ENCODE results near the gene PAX5. TPM values are rescaled to one million over a fixed set of nuclear protein-coding genes. Genes with fewer than 3 reads are reported as not detected.

PAX5 gene
- total and polyA plus RNA-seq, 2 experiments from 2014 or later = not detected

GRCh38 chr9:36822201-36822600 is 211.9 kb downstream of the PAX5 start:
- Histone ChIP-seq H3K4me1 (ENCODE audit: insufficient read depth) (peaks cover 4% of the 10 kb centered on the region; the same call in 1 of the 2 replicates), H4K20me1 (ENCODE audit: insufficient read depth) (no peaks in the 10 kb centered on the region), H3K9me2 (ENCODE audit: insufficient read depth) (no peaks in the 10 kb centered on the region), H3K4me3 (no peak overlapping the region), H3K36me3 (ENCODE audit: low read depth) (no peaks in the 10 kb centered on the region), H3F3A (ENCODE audit: insufficient read depth) (no peaks in the 10 kb centered on the region), H3K27ac (no peak overlapping the region), H3K4me2 (ENCODE audit: unreplicated experiment) (no peak overlapping the region), H2AFZ (no peak overlapping the region), H3K27me3 (replicated peaks; ENCODE audit: insufficient read depth) (peaks cover 62% of the 10 kb centered on the region), H3K9me3 (ENCODE audit: low read depth) (no peaks in the 10 kb centered on the region), H3K79me2 (ENCODE audit: insufficient read depth) (no peaks in the 10 kb centered on the region), H3K9ac (no peak overlapping the region)
- DNase-seq = no peak
- in situ Hi-C loops (cut with MboI) = no loop called here
- no peak for TF ChIP-seq EZH2phosphoT487 (IDR thresholded peaks at IDR 0.05; ENCODE audit: insufficient read depth, low read depth)
- TF ChIP-seq EZH2 (IDR thresholded peaks at IDR 0.05; ENCODE audit: insufficient read depth, poor library complexity, severe bottlenecking) = no peak
- WGBS, 2 experiments (ENCODE audit: low coverage in 1 of 2, low lambda C conversion rate in 2 of 2, missing lambda C conversion rate in 2 of 2) = 22 to 24% methylated on average over 6 of the region's 6 CpGs

DNA sequence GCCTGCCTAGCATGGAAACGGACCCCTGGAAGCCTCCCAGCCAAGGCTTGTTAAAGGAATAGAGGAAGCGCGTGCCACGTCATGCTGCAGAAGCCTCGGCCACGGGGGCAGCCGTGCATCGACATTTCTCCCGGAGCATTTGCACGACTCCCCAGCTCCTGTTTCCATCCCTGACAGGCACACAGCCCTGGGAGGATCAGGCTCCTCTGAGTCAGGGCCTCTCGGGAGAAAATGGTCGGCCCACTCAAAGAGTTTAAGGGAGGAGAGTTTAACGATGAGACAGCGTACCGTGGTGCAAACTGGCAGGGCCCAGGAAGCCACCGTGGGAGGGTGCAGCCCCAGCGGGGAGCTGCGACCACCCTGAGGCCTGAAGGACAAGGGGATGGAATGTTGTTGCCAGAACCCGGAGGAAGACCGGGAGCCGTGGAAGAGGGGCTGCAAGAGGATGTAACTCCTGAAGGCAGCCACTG is 213.6 kb downstream of the PAX5 start:
- Histone ChIP-seq H2AFZ (no peak overlapping the region), H3K79me2 (ENCODE audit: insufficient read depth) (no peaks in the 10 kb centered on the region), H4K20me1 (ENCODE audit: insufficient read depth) (no peaks in the 10 kb centered on the region), H3K4me2 (ENCODE audit: unreplicated experiment) (no peak overlapping the region), H3K9ac (no peak overlapping the region), H3K4me1 (ENCODE audit: insufficient read depth) (peaks cover 4% of the 10 kb centered on the region; the same call in 1 of the 2 replicates), H3F3A (ENCODE audit: insufficient read depth) (no peaks in the 10 kb centered on the region), H3K9me2 (ENCODE audit: insufficient read depth) (no peaks in the 10 kb centered on the region), H3K4me3 (no peak overlapping the region), H3K36me3 (ENCODE audit: low read depth) (no peaks in the 10 kb centered on the region), H3K9me3 (ENCODE audit: low read depth) (no peaks in the 10 kb centered on the region), H3K27me3 (replicated peaks; ENCODE audit: insufficient read depth) (peaks cover 61% of the 10 kb centered on the region), H3K27ac (no peak overlapping the region)
- in situ Hi-C loops (cut with MboI) = no loop called here
- 65 to 70% methylated on average over 21 of the region's 21 CpGs for WGBS, 2 experiments (ENCODE audit: low coverage in 1 of 2, low lambda C conversion rate in 2 of 2, missing lambda C conversion rate in 2 of 2)
- DNase-seq = no peak
- TF ChIP-seq EZH2 (IDR thresholded peaks at IDR 0.05; ENCODE audit: insufficient read depth, poor library complexity, severe bottlenecking) = no peak
- no peak for TF ChIP-seq EZH2phosphoT487 (IDR thresholded peaks at IDR 0.05; ENCODE audit: insufficient read depth, low read depth)

DNA sequence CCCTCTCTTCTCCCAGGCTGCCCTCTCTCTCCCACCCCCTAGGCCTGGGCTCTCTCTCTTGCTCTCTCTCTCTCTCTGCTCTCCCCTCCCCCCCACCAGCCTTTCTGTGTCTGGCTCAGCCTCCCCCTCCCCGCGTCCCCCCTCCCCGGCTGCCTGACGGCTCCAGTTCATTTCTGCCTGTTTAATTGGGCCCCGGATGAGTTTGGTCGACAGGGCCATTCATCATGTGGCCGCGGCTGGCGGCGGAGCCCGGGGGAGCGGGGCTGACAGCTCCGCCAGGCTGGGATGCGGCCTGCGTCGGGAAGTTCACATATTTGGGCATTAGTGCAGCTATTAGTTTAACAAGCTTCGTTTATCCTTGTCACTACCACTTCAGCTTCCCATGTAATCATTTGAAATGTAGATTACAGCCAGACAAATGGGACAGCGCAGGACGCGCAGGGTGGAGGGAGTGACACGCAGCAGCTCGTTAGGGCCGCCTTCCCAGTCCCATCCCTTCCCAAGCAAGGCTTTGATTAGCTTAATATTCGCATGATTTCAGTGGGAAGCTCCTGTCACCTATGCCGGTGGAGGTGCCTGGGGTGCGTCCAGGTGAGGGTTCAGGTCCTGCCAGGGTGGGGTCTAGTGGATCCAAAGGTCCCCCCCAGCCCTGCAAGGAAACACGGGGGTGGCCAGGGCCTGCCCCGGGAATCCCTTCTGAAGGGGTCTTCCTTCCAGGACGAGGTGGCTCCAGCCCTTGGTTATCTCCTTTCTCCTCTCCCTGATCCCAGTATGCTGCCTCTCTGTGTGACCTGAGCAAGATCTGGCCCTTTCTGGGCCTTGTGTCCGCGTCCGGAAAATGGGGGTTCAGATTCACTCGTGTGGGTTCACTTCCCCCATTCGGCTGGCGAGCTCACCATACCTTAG is 214.8 kb downstream of the PAX5 start:
- no peak overlapping the region for H3K4me2 ChIP-seq (ENCODE audit: unreplicated experiment)
- H3K27me3 ChIP-seq (replicated peaks; ENCODE audit: insufficient read depth) = peaks cover 57% of the 10 kb centered on the region
- no peaks in the 10 kb centered on the region for H3K36me3 ChIP-seq (ENCODE audit: low read depth)
- H3K9ac ChIP-seq = no peak overlapping the region
- no peak for DNase-seq
- TF ChIP-seq EZH2 (IDR thresholded peaks at IDR 0.05; ENCODE audit: insufficient read depth, poor library complexity, severe bottlenecking) (no peak), EZH2phosphoT487 (IDR thresholded peaks at IDR 0.05; ENCODE audit: insufficient read depth, low read depth) (no peak)
- no peaks in the 10 kb centered on the region for H3F3A ChIP-seq (ENCODE audit: insufficient read depth)
- H4K20me1 ChIP-seq (ENCODE audit: insufficient read depth) = no peaks in the 10 kb centered on the region
- H3K4me1 ChIP-seq (ENCODE audit: insufficient read depth) = peaks cover 4% of the 10 kb centered on the region; the same call in 1 of the 2 replicates
- H3K4me3 ChIP-seq = no peak overlapping the region
- H3K27ac ChIP-seq = no peak overlapping the region
- no peak overlapping the region for H2AFZ ChIP-seq
- H3K79me2 ChIP-seq (ENCODE audit: insufficient read depth) = no peaks in the 10 kb centered on the region
- in situ Hi-C loops (cut with MboI) = no loop called here
- no peaks in the 10 kb centered on the region for H3K9me3 ChIP-seq (ENCODE audit: low read depth)
- 29 to 33% methylated on average over 32 to 35 of the region's 35 CpGs for WGBS, 2 experiments (ENCODE audit: low coverage in 1 of 2, low lambda C conversion rate in 2 of 2, missing lambda C conversion rate in 2 of 2)
- no peaks in the 10 kb centered on the region for H3K9me2 ChIP-seq (ENCODE audit: insufficient read depth)

DNA sequence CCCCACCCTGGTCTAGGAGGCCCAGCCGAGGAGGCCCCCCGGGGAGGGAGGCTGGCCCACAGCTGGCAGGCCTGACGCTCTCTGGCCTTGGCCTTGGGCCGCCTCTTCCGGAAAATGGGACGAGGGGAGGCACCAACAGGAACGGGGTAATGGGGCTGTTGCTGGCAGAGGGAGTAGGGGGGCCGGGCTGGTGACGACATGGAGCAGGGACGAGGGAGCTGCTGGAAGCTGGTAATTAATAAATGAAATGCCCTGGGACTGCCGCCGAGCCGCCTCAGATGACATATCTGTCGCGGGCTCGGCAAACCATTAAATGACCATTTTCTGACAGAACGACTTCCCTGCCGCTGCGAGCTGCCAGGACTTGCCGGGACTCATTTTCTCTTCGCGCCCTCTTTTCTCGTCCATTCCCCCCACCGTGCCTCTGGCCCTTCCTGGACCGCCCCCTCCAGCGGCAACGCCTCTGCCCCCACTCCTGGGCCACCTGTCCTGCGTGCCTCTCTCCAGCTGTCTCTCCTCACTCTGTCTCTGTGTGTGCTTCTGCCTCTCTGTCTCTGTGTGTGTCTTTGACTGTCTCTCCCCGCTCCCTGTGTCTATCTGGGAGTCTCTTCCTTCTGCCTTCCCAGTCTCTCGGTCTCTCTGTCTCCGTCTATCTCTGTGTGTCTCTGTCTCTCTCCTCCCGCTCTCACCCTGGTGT is 215.7 kb downstream of the PAX5 start:
- Histone ChIP-seq H4K20me1 (ENCODE audit: insufficient read depth) (no peaks in the 10 kb centered on the region), H3F3A (ENCODE audit: insufficient read depth) (no peaks in the 10 kb centered on the region), H3K4me2 (ENCODE audit: unreplicated experiment) (no peak overlapping the region), H3K27ac (no peak overlapping the region), H3K9ac (no peak overlapping the region), H3K9me2 (ENCODE audit: insufficient read depth) (no peaks in the 10 kb centered on the region), H3K4me1 (ENCODE audit: insufficient read depth) (peaks cover 4% of the 10 kb centered on the region; the same call in 1 of the 2 replicates), H3K79me2 (ENCODE audit: insufficient read depth) (no peaks in the 10 kb centered on the region), H3K27me3 (replicated peaks; ENCODE audit: insufficient read depth) (peaks cover 49% of the 10 kb centered on the region), H3K9me3 (ENCODE audit: low read depth) (no peaks in the 10 kb centered on the region), H3K36me3 (ENCODE audit: low read depth) (no peaks in the 10 kb centered on the region), H3K4me3 (0 out of 2 replicates have a peak overlapping the region, but pooled peaks have one; percentile 18), H2AFZ (peak overlapping the region; percentile 53; the same call in 1 of the 2 replicates)
- peak; percentile 8 for DNase-seq
- TF ChIP-seq EZH2 (IDR thresholded peaks at IDR 0.05; ENCODE audit: insufficient read depth, poor library complexity, severe bottlenecking) = no peak
- TF ChIP-seq EZH2phosphoT487 (IDR thresholded peaks at IDR 0.05; ENCODE audit: insufficient read depth, low read depth) = no peak
- in situ Hi-C loops (cut with MboI) = no loop called here
- WGBS, 2 experiments (ENCODE audit: low coverage in 1 of 2, low lambda C conversion rate in 2 of 2, missing lambda C conversion rate in 2 of 2) = 9 to 15% methylated on average over 28 to 32 of the region's 32 CpGs
